GM12865 (cell line): ENCODE data around the gene HAAO.
A peak's percentile ranks its signal among the peaks of the same experiment; 100 is the strongest.

Source experiments
- DNase-seq: peaks from one replicate; pipeline ENCODE4 v3.0.0; 2010; ENCODE audit warnings: low read depth
- H3K4me3 ChIP-seq: 2 replicates; pipeline ENCODE4 v1.5.1; 2011; ENCODE audit warnings: mild to moderate bottlenecking, low read depth, low read length, control low read depth
- TF ChIP-seq, protein P1 (sequence below): IDR thresholded peaks from 2 replicates; pipeline ENCODE4 v1.5.1; 2011; ENCODE audit warnings: low read length, control low read depth, low read depth, inconsistent platforms; ENCODE audit not compliant: insufficient read depth; ENCODE audit errors: missing control alignments

HAAO gene

DNA sequence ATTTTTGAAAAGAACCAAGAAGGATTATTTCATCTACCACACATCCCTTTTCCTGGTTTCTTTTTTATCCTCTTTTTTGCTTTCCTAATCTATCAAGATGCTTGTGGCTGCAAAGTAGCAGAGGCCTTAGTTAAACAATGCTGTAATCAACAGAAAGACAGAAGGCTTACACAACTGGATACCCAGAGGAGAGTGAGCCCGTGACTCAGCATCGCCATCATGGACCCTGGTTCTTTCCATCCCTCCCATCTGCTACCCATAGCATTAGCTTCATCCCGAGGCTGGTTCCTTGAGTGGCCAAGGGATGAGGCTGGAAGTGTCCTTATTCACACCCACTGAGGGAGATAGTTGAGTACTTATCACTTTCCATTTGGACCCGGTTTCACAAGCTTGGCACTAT lies 7.5 kb upstream of the HAAO start:
- H3K4me3 ChIP-seq: no peak overlapping the region
- TF ChIP-seq, protein P1, sequence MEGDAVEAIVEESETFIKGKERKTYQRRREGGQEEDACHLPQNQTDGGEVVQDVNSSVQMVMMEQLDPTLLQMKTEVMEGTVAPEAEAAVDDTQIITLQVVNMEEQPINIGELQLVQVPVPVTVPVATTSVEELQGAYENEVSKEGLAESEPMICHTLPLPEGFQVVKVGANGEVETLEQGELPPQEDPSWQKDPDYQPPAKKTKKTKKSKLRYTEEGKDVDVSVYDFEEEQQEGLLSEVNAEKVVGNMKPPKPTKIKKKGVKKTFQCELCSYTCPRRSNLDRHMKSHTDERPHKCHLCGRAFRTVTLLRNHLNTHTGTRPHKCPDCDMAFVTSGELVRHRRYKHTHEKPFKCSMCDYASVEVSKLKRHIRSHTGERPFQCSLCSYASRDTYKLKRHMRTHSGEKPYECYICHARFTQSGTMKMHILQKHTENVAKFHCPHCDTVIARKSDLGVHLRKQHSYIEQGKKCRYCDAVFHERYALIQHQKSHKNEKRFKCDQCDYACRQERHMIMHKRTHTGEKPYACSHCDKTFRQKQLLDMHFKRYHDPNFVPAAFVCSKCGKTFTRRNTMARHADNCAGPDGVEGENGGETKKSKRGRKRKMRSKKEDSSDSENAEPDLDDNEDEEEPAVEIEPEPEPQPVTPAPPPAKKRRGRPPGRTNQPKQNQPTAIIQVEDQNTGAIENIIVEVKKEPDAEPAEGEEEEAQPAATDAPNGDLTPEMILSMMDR: no peak
- no peak for DNase-seq

DNA sequence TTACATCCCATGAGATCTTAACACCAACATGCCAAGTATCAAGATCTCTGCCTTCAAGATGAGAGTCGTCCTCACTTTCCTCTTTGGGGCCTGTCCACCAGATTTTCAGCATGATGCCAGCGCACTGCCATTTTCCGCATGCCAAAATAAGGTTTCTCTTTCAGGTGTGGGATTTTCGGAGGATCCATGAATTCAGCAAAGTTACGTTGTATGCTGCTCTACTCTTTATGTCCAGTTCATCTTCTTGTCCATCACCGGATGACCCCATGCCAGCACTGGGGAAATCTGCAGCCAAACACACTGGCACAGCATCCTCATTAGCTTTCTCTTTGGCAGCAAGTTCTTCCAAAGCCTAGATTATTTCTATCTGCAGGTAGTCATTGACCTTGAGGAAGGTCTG lies 4.9 kb upstream of the HAAO start:
- H3K4me3 ChIP-seq: peak overlapping the region; percentile 84
- TF ChIP-seq, protein P1: no peak
- peak; percentile 40 for DNase-seq

DNA sequence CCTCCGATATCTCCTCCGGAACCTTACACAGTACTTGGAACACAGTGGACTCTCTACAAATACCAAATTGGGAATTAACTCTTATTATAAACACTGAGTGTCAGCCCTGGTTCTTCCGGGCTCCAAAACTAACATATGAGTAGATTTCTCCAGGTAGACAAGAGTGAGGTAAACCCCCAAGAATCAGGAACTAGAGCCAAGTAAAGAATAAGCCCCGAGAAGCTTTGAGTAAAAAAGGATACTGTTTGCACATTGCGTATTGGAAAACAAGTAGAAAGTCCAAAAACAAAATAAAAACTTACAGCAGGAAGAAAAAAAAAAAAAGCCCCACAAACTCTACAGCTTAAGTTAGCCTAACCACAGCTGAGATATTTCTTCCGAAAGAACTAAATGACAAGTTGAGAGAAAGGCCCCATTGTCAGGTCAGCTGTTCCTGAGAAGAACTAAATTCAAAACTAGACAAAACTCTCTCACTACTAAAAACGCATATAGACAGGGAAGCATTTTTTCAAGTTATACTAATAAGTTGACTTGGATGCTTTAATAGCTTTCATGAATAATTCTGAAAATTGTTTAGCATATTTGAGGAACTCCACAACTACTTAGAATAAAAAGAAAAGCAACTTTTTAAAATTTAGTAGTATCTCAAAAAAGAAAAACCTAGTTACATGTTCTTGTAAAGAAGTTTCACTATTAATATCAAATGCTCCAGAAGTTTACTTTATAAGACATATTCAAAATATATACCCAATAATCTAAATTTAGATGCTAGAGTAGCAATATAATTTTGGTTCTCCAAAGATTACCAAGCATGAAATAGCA lies 4.3 kb upstream of the HAAO start:
- peak; percentile 91 for DNase-seq
- peak overlapping the region; percentile 84 for H3K4me3 ChIP-seq
- TF ChIP-seq, protein P1: no peak

DNA sequence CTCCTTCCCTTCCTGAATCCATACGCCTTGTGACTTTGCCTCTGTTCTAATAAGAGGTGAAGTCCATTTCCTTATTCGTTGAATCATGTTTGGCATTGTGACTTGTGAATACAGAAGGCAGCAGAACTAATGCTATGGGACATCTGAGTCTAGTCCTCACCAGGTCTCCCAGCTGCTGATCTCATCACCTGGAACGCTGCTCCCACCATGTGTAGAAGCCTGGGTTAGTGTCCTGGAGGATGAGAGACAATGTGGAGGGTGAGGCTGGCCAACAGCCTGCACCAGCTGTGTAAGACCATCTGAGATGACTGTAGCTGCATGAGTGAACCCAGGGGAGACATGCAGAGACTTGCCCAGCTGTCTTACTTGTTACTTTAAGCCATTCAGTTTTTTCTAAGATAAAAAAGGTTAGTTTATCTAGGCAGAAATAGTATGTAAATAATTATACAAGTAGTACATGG lies 3.5 kb upstream of the HAAO start:
- TF ChIP-seq, protein P1: no peak
- H3K4me3 ChIP-seq: peak overlapping the region; percentile 84
- peak; percentile 90 for DNase-seq

DNA sequence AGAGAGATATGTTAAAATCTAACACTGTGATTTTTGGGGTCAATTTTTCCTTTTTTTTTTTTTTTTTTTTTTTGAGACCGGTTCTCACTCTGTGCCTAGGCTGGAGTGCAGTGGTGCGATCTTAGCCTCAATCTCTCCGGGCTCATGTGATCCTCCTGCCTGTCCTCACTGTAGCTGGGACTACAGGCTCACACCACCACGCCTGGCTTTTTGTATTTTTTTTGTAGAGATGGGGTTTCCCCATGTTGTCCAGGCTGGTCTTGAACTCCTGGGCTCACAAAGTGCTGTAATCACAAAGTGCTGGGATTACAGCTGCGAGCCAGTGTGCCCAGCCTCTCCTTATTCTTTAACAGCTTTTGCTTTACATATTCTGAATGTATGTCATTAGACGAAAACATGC lies 2.9 kb upstream of the HAAO start:
- DNase-seq: peak; percentile 70
- TF ChIP-seq, protein P1: no peak
- peak overlapping the region; percentile 84 for H3K4me3 ChIP-seq

DNA sequence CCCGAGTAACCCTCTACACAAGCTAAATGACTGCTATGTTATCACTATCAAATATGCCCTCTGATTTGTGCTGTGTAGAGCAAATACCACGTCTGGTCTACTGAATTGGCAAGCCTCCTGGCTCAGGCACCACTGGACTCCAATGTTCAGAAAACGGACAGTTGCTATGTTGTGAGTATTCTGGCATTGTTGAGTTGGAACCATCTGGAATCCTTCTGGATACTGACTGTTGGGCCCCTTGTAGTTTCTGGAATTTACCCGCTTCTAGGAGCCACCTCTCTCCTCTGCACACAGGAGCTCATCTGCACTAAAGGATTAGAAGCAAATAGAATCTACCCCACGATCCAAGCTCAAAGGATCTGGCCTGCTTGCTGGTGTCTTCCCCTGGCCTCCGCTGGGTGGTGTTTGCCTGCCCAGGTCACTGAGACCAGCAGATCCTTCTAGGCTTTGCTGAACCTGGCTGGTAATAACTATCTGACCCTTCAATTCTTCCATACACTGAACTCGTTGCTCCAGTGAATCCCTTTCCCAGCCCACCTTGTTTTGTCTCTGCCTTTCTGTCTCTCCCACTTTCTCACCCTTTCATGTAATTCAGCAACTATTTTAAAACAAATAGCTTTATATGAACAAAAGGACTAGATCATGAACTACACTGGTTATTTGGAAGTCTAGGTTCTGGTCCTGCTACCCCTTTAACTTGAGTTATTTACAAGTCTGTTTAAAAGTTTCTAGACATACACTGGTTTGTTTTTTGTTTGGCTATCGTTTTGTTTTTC lies 2.1 kb upstream of the HAAO start:
- TF ChIP-seq, protein P1: peak; percentile 65
- peak overlapping the region; percentile 84 for H3K4me3 ChIP-seq
- DNase-seq: peak; percentile 88
